ENCODE measurements around the gene RTTN.
"Not testable (repeated sequence)": the region's sequence is repeated elsewhere in the genome, so short reads cannot be mapped to it uniquely, and the experiment has no call there.

The RTTN gene

GRCh38 chr18:70205421-70206397 is at the start of gene RTTN:
RTTN (minus strand) TSS chr18:70205687; CDS start chr18:70205658, 29 bp downstream.
- peak; percentile 77 for FAIRE-seq

GRCh38 chr18:70250781-70251180 is 45.3 kb upstream of the RTTN start:
- no peak for FAIRE-seq

GRCh38 chr18:70249861-70250260 is 44.4 kb upstream of the RTTN start:
- FAIRE-seq = not testable (repeated sequence)

GRCh38 chr18:70249118-70249517 is 43.6 kb upstream of the RTTN start:
- FAIRE-seq = no peak

GRCh38 chr18:70246061-70246466 is 40.6 kb upstream of the RTTN start:
- no peak for FAIRE-seq

GRCh38 chr18:70243131-70243929 is 37.8 kb upstream of the RTTN start:
- FAIRE-seq = no peak

- FAIRE-seq = not testable (repeated sequence)
These were observed 31.4 kb upstream of the RTTN start for GRCh38 chr18:70236921-70237320.

GRCh38 chr18:70235478-70235877 is 30.0 kb upstream of the RTTN start:
- no peak for FAIRE-seq

GRCh38 chr18:70234667-70235459 is 29.4 kb upstream of the RTTN start:
- no peak for FAIRE-seq

- no peak for FAIRE-seq
These were observed 28.5 kb upstream of the RTTN start for GRCh38 chr18:70233974-70234373.

- no peak for FAIRE-seq
These were observed 26.8 kb upstream of the RTTN start for GRCh38 chr18:70232261-70232660.

GRCh38 chr18:70229639-70230038 is 24.2 kb upstream of the RTTN start:
- no peak for FAIRE-seq

- no peak for FAIRE-seq
These were observed 23.0 kb upstream of the RTTN start for GRCh38 chr18:70228536-70228935.

GRCh38 chr18:70227438-70227837 is 22.0 kb upstream of the RTTN start:
- no peak for FAIRE-seq

- no peak for FAIRE-seq
These were observed 16.4 kb upstream of the RTTN start for GRCh38 chr18:70221915-70222278.

- no peak for FAIRE-seq
These were observed 15.8 kb upstream of the RTTN start for GRCh38 chr18:70221156-70221914.

- no peak for FAIRE-seq
These were observed 15.1 kb upstream of the RTTN start for GRCh38 chr18:70220628-70221027.

GRCh38 chr18:70219688-70220087 is 14.2 kb upstream of the RTTN start:
- no peak for FAIRE-seq

GRCh38 chr18:70216788-70217187 is 11.3 kb upstream of the RTTN start:
- FAIRE-seq = no peak

- FAIRE-seq = no peak
These were observed 1.7 kb upstream of the RTTN start for GRCh38 chr18:70207181-70207580.

GRCh38 chr18:70200286-70200685 is 5.2 kb downstream of the RTTN start:
- FAIRE-seq = no peak

GRCh38 chr18:70197844-70198243 is 7.6 kb downstream of the RTTN start:
- no peak for FAIRE-seq
